Embryonic facial prominence (tissue), 1 donor: ENCODE results near the gene LRRC7.

Experiments
- DNase-seq: peaks from one replicate; pipeline ENCODE4 v3.0.0-alpha.2; 2016; ENCODE audit errors: extremely low spot score

Gene LRRC7

GRCh38 chr1:69766431-69767180 lies 198.9 kb downstream of the LRRC7 start:
- DNase-seq, result no peak

DNA sequence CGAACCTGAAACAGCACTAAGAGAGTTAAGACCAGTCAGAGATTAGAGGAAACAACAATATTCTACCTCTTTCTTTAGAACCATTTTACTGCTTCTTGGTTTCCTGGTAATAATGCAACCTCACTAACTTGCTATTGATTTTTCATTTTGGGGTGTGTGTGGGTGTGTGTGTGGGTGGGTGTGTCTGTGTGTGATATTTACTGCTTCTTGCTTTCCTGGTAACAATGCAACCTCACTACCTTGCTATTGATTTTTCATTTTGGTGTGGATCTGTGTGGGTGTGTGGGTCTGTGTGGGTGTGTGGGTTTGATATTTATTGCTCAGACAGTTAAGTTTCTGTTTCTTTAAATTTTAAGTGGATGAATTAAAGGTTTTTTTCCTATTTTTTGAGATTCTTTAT lies 208.8 kb downstream of the LRRC7 start:
- DNase-seq, result no peak

GRCh38 chr1:69777423-69777822 lies 209.7 kb downstream of the LRRC7 start:
- no peak for DNase-seq

GRCh38 chr1:69777971-69778370 lies 210.2 kb downstream of the LRRC7 start:
- no peak for DNase-seq

- no peak for DNase-seq
These were observed 219.4 kb downstream of the LRRC7 start for GRCh38 chr1:69787151-69787550.

DNA sequence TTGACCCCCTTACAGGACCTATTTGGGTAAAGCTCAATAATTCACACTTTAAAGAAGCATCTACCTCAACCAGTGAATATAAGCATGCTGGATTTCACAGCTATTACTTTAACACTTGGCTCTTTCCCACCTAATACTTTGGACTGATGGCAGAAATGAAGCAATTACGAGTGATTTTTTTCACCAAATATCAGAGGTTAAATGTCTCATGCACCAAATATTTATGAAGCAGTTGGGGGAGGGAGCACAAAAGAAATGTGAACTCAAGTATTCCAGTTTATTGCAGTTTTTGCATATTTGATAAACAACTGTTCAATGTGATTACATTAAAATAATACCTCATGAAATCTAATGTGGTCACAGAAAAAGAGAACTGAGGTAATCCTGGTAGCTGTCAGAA lies 223.6 kb downstream of the LRRC7 start:
- DNase-seq, result no peak

DNA sequence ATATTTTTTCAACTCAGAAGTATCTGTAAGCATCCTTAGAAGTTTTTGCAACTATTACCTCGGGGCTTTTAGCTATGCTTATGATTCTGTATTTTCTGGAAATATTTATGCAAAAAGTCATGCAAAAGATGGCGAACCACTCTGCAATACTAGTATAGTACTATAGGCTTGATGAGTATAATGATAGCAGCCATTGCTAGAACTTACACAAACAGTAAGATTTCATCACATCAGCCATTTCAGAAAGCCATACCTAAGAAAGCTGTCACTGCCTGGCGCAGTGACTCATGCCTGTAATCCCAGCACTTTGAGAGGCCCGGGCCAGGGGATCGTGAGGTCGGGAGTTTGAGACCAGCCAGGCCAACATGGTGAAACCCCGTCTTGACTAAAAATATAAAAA lies 227.1 kb downstream of the LRRC7 start:
- no peak for DNase-seq

DNA sequence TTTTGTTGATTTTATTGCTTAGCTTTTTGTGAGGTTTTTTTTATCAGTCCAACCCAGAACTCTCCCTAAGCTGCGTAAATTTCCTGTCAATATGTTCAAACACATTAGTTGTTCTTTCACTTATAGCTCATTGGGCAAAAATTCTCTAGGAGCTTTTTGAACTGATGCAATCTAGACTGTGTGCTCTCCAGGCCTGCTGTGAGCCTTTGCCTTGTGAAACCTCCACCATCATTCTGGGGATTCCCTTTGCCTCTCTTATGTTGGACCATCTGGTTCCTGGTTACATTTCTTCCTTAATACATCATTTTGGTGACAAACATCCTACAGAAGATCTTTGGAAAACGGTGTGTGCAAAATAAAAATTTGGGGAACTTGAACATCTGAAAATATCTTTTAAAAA lies 247.2 kb downstream of the LRRC7 start:
- no peak for DNase-seq

DNA sequence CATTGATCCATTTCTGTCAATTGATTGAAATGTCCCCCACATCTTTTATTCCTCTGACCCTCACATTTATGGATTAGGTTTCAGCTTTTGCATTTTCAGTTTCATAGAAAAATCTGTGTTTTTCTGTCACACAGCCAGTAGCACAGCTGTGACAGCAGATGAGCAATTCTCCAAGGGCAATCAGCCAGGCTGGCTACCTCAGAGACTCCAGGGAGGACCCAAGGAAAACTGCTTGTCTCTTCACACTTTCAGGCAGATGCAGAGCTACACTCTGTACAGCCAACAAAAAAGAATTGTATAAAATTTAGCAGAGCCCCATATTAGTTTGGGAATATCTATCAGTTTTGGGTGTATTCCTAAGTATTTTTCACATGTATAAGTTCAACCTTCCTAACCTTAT lies 257.2 kb downstream of the LRRC7 start:
- no peak for DNase-seq

- DNase-seq, result no peak
These were observed 260.0 kb downstream of the LRRC7 start for GRCh38 chr1:69827732-69828131.

GRCh38 chr1:69833536-69833935 lies 265.8 kb downstream of the LRRC7 start:
- no peak for DNase-seq

DNA sequence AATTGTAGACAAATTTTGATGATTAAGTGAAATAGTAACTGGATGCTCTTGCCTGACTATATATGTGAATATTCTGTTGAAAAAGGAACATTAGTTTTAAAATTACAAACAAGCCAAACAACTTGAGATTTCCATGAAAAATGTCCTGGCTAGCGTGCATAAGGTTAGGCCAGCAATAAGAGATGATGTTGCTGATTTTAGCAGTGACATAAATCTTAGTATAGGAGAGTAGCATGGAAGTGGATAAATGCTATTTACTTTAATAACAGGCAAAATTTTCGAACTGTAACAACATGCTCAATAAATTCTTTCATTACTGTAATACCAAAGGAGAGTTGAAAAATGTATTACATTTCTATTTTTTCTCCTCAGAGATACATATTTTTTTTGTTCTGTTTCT lies 266.6 kb downstream of the LRRC7 start:
- DNase-seq, result no peak

GRCh38 chr1:69835955-69836354 lies 268.2 kb downstream of the LRRC7 start:
- DNase-seq, result no peak

GRCh38 chr1:69836971-69837636 lies 269.4 kb downstream of the LRRC7 start:
- no peak for DNase-seq

DNA sequence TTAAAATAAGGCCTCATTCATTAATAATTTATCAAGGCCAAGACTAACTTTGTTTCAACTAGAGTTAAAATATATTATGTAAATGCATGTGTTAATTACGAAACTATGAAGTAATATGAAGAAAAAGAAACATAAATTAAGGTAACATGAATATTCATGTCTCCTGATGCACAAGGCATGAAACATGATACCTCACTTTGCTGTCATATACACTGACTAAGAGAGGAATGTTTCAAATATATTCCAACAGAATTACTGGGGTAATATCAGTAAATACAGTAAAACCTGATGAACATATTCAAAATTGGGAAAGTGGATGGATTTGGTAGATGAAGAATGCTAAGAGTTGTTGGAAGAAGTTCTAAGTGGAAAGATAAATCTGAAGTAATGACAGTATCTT lies 274.6 kb downstream of the LRRC7 start:
- no peak for DNase-seq

DNA sequence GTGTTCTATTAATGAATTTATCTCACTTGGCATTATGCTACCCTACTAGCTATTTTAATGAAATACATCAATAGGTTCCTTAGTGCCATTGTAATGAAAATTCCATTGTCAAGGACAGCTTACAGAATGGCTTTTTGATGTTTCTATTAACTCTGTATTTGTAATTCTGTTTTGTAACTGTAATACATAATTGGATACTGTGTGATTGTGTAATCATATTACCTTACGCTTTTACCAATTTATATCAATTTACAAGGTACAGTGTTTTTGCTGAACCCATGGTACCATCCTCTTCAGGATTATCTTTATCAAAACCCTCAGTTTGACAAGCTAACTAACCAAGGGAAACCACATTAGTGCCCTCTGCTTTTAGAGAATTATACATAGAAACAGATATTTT lies 277.9 kb downstream of the LRRC7 start:
- no peak for DNase-seq

DNA sequence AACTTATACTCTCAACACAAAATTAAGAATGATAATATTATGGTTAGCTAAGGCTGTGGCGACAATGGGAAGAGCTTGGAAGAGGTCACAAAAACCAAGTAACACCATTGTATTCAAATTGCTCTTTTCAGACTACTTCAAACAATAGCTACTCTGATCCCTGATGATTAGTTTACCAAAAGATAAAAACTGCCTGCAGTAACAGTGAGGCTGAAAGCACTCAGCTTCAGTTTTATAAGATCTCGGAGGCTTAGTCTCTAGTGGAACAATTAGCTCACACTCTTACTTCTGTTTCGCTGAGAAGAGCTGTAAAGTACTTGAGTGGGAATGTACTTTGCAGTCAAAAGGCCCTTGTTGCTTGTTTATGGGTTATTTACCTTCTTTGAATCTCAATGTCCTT lies 278.5 kb downstream of the LRRC7 start:
- no peak for DNase-seq

- no peak for DNase-seq
These were observed 279.9 kb downstream of the LRRC7 start for GRCh38 chr1:69847670-69848069.

- DNase-seq, result no peak
These were observed 284.4 kb downstream of the LRRC7 start for GRCh38 chr1:69852151-69852550.

DNA sequence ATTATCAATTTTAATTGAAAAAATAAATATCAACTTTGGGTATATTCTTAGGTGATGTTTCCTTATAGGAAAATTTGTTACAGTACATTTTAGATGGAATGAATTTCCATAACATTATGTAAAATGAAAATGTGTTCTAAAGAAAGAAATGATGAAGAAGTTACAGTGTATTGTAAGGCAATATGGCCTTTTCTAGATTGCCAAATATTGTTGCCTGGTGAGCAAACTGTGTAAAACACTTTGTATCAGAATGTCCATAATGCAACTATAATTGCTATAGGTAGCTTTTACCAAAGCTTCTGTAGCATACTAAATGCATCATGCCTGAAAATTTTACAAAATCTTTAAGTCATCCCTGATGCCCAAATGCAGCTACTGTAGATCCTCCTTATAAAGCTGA lies 285.0 kb downstream of the LRRC7 start:
- no peak for DNase-seq

- DNase-seq, result no peak
These were observed 290.8 kb downstream of the LRRC7 start for GRCh38 chr1:69858534-69858933.

DNA sequence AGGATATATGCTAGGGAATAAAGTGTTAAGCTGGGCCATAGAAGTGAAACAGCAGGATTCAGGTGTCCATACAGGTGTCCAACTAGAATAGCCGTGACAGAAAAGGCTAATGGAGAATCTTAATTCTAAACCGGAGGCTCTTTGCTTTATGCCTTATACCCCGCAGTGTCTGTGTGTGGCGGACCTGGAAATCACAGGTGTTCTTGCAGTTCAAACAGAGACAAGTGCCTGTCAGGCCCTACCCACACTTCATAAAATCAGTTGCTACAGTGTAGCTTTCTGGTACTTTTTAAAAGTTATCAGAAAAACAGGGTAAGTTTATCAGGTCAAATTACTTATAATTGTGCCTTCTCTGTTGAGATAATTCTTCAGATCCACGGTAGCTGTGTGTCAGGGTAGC lies 293.9 kb downstream of the LRRC7 start:
- no peak for DNase-seq

DNA sequence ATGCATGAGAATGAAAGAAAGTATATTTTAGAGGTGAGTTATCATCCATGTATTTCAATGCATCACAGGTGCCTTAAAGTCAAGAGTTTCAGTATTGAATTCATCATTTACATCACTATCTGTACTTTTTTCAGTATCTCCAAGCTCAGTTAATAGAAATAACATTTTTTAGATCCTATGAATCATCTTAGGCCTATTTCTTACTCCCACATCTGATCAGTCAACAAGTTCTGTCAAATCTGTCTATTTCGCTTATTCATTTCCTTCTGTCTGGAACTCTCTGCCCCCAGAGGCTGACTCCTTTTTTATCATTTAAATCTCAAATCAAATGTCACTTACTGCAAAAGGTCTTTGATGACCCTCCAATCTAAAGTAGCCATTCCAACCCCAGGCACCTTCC lies 295.2 kb downstream of the LRRC7 start:
- no peak for DNase-seq

DNA sequence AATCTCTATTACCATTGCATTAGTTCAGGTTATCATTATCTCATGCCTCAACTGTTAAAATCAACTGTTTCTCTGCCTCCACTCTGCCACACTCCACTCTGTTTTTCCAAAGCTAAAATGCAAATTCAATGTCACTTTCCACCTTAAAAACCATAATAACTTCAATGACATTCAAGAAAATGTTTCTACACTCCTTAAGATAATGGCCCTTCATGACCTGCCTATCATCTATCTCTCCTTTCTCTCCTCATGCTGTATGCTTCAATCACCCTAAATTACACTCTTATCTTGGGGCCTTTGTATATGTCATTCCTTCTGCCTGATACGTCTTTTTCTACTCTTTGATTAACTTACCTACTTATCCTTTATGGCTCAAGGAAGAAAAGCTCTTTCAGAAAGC lies 296.0 kb downstream of the LRRC7 start:
- DNase-seq, result no peak
